Uterus (tissue), 4 donors: ENCODE measurements around the gene LINGO4. TPM values are rescaled to one million over a fixed set of nuclear protein-coding genes. Genes with fewer than 3 reads are reported as not detected.

Source experiments
- DNase-seq, 2 donors: peaks; one replicate each; pipeline ENCODE4 v3.0.0-alpha.2; 2019 to 2020
- H3K27ac ChIP-seq, 2 donors: fragments of 200-600 bp; sonication (generic); 1 replicate in 1 of 2; 2 replicates in 1 of 2; pipeline ENCODE4 v1.5.1; 2016 to 2018
- H3K27me3 ChIP-seq, 2 donors: fragments of 200-600 bp; sonication (generic); one replicate each; pipeline ENCODE4 v1.5.1; 2018 to 2019; ENCODE audit warnings: control low read depth in 1 of 2
- H3K36me3 ChIP-seq, 2 donors: fragments of 200-600 bp; sonication (generic); one replicate each; pipeline ENCODE4 v1.5.1; 2019; ENCODE audit warnings: control low read depth in 1 of 2
- H3K4me1 ChIP-seq, 2 donors: fragments of 200-600 bp; sonication (generic); one replicate each; pipeline ENCODE4 v1.5.1; 2018 to 2019; ENCODE audit warnings: control low read depth in 1 of 2
- H3K4me3 ChIP-seq, 2 donors: fragments of 200-600 bp; sonication (generic); 1 replicate in 1 of 2; 2 replicates in 1 of 2; pipeline ENCODE4 v1.5.1; 2018 to 2019; ENCODE audit warnings: mild to moderate bottlenecking in 1 of 2
- H3K9me3 ChIP-seq, 2 donors: fragments of 200-600 bp; sonication (generic); one replicate each; pipeline ENCODE4 v1.5.1; 2019; ENCODE audit warnings: control low read depth in 1 of 2
- CTCF ChIP-seq, 4 experiments: fragments of 200-600 bp in 2 of 4; fragments of 450-650 bp in 2 of 4; sonication (generic) in 2 of 4; IDR thresholded peaks; one replicate each; pipeline ENCODE4 v1.5.1; 2016 to 2019; ENCODE audit warnings: antibody characterized with exemption in 4 of 4, mild to moderate bottlenecking in 2 of 4, moderate library complexity in 1 of 4
- POLR2A ChIP-seq, 2 donors: fragments of 450-650 bp; IDR thresholded peaks; one replicate each; pipeline ENCODE4 v1.6.1; 2016; ENCODE audit warnings: antibody characterized with exemption in 2 of 2, mild to moderate bottlenecking in 1 of 2, moderate library complexity in 1 of 2
- intact Hi-C: fragments of 100-400 bp; cut with DNase I; formaldehyde crosslinking; loops from one replicate; pipeline ENCODE4 v1.15.1; 2023; ENCODE audit warnings: low total_unique reads
- small RNA-seq: library from RNA; depleted of rRNA; stranded (forward); fragments of <200 nt; gene quantifications from one replicate; pipeline ENCODE3, GENCODE V24; 2016
- total RNA-seq, 4 donors: library from RNA; depleted of rRNA in 3 of 4; stranded (reverse); fragments of >200 nt in 3 of 4; gene quantifications; one replicate each; pipeline versions ENCODE4 v1.1.0 to v1.2.4, GENCODE V29; 2014 to 2023
- donor health status: DM: yes; HTN: yes; CAD: no.

Gene LINGO4
- total RNA-seq, 4 donors from 2014 or later, result 0.14 TPM; not detected in 3

GRCh38 chr1:151756291-151756690 is 48.9 kb downstream of the LINGO4 start:
- intact Hi-C loops, result no loop called here
- Histone ChIP-seq H3K36me3 (no peaks in the 10 kb centered on the region), H3K4me3 (no peak overlapping the region), H3K27ac (no peak overlapping the region), H3K27me3 (no peaks in the 10 kb centered on the region), H3K4me1 (no peaks in the 10 kb centered on the region), H3K9me3 (no peaks in the 10 kb centered on the region)
- TF ChIP-seq CTCF (IDR thresholded peaks at IDR 0.05), result no peak
- TF ChIP-seq POLR2A (IDR thresholded peaks at IDR 0.05), result no peak
- DNase-seq, result no peak

Small RNAs within 50 kb of the gene (small RNA-seq; reads per million reads assigned to genes)
- not detected for gene RF00019

Other genes with a start within 250 kb of the LINGO4 start
- 10 to 100 TPM; 22.3 to 52.7 (median 42.4) TPM for gene SNX27, start 193.4 kb downstream of the LINGO4 start, total RNA-seq
- 1 to 10 TPM in 1 of 4 donors, not detected in 3; 1.2 TPM for gene CELF3, start 88.6 kb downstream of the LINGO4 start, total RNA-seq
- 1 to 10 TPM in 2 of 4 donors, not detected in 2; 1.1 to 4.3 TPM for gene RIIAD1, start 83.9 kb downstream of the LINGO4 start, total RNA-seq
- gene MRPL9, start 41.9 kb downstream of the LINGO4 start, total RNA-seq, result 10 to 100 TPM; 54.1 to 88.9 (median 61.8) TPM
- 1 to 10 TPM in 2 of 4 donors, under 1 TPM in 2; 0.26 to 6.8 (median 1.8) TPM for gene TDRKH, start 14.9 kb downstream of the LINGO4 start, total RNA-seq
- gene RORC, start 26.4 kb upstream of the LINGO4 start, total RNA-seq, result 1 to 10 TPM in 2 of 4 donors, under 1 TPM in 2; 0.51 to 4.8 (median 2.1) TPM
- not detected for gene C2CD4D, start 34.4 kb upstream of the LINGO4 start, total RNA-seq
- not detected for gene THEM5, start 48.3 kb upstream of the LINGO4 start, total RNA-seq
- 10 to 100 TPM; 11.5 to 56.4 (median 18.3) TPM for gene THEM4, start 104.1 kb upstream of the LINGO4 start, total RNA-seq
- 100 to 1,000 TPM in 1 of 4 donors, 10 to 100 TPM in 3; 21.8 to 189 (median 34.6) TPM for gene S100A10, start 188.4 kb upstream of the LINGO4 start, total RNA-seq
- gene S100A11, start 231.6 kb upstream of the LINGO4 start, total RNA-seq, result 100 to 1,000 TPM in 3 of 4 donors, 10 to 100 TPM in 1; 14.9 to 321 (median 146) TPM